Measurements from ENCODE around the gene XRCC1.
A peak's percentile ranks its signal among the peaks of the same experiment; 100 is the strongest.
"Not testable (repeated sequence)": the region's sequence is repeated elsewhere in the genome, so short reads cannot be mapped to it uniquely, and the experiment has no call there.

The XRCC1 gene

DNA sequence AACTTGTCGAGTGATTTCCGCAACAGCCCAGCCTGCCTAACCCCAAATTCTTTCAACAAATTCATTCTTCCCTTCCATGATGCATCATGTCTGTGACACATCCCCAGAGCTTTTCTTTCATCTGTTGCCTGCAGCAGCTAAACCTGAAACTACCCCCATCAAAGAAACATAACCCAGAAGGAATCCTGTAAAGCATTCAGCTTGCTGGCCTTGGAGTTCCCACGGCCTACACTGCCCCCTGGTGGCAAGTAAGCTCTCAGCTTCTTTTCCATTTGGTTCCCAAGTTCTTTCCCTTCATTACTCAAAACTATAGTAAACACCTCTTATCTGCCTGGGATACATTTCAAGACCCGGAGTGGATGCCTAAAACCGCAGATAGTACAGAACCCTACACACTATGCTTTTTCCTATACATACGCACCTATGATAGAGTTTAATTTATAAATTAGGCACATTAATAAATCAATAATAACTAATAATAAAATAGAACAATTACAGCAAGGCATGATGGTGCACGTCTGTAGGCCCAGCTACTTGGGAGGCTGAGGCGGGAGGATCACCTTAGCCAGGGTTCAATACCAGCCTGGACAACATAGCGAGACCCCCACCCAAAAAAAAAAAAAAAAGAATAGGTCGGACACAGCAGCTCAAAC, 55.8 kb downstream of the XRCC1 start:
- H3K27ac ChIP-seq (ENCODE audit: low read length): no peak overlapping the region
- no peaks in the 10 kb centered on the region for H3F3A ChIP-seq (ENCODE audit: insufficient read depth, low read length)
- H3K4me3 ChIP-seq (ENCODE audit: low read length): no peak overlapping the region
- H2AFZ ChIP-seq (ENCODE audit: low read length): no peak overlapping the region
- H4K20me1 ChIP-seq (ENCODE audit: insufficient read depth, low read length): no peaks in the 10 kb centered on the region
- no peaks in the 10 kb centered on the region for H3K9me2 ChIP-seq (replicated peaks; ENCODE audit: insufficient read depth, low read length)
- no peaks in the 10 kb centered on the region for H3K79me2 ChIP-seq (ENCODE audit: low read length)
- peak; percentile 94 for TF ChIP-seq CTCF (IDR thresholded peaks at IDR 0.05; ENCODE audit: low read length)
- no peak for TF ChIP-seq EZH2 (optimal IDR thresholded peaks at IDR 0.05; ENCODE audit: low read depth, low read length)
- no peaks in the 10 kb centered on the region for H3K9me3 ChIP-seq (replicated peaks; ENCODE audit: insufficient read depth, low read length)
- peak; percentile 72 for DNase-seq
- H3K4me1 ChIP-seq (ENCODE audit: low read length): no peaks in the 10 kb centered on the region
- no peaks in the 10 kb centered on the region for H3K27me3 ChIP-seq (replicated peaks; ENCODE audit: insufficient read depth, low read length)
- H3K36me3 ChIP-seq (replicated peaks; ENCODE audit: insufficient read depth, low read length): no peaks in the 10 kb centered on the region
- H3K9ac ChIP-seq (ENCODE audit: low read length): no peak overlapping the region
- no peak overlapping the region for H3K4me2 ChIP-seq (ENCODE audit: low read depth, low read length)

GRCh38 chr19:43518051-43518450, 57.3 kb downstream of the XRCC1 start:
- Histone ChIP-seq H3K4me1 (ENCODE audit: low read length) (no peaks in the 10 kb centered on the region), H3F3A (ENCODE audit: insufficient read depth, low read length) (no peaks in the 10 kb centered on the region), H3K4me3 (ENCODE audit: low read length) (no peak overlapping the region), H4K20me1 (ENCODE audit: insufficient read depth, low read length) (no peaks in the 10 kb centered on the region), H3K9me3 (replicated peaks; ENCODE audit: insufficient read depth, low read length) (no peaks in the 10 kb centered on the region), H3K9ac (ENCODE audit: low read length) (no peak overlapping the region), H3K27ac (ENCODE audit: low read length) (no peak overlapping the region), H3K79me2 (ENCODE audit: low read length) (no peaks in the 10 kb centered on the region), H3K27me3 (replicated peaks; ENCODE audit: insufficient read depth, low read length) (no peaks in the 10 kb centered on the region), H3K9me2 (replicated peaks; ENCODE audit: insufficient read depth, low read length) (no peaks in the 10 kb centered on the region), H3K4me2 (ENCODE audit: low read depth, low read length) (no peak overlapping the region), H3K36me3 (replicated peaks; ENCODE audit: insufficient read depth, low read length) (no peaks in the 10 kb centered on the region), H2AFZ (ENCODE audit: low read length) (no peak overlapping the region)
- no peak for TF ChIP-seq CTCF (IDR thresholded peaks at IDR 0.05; ENCODE audit: low read length)
- TF ChIP-seq EZH2 (optimal IDR thresholded peaks at IDR 0.05; ENCODE audit: low read depth, low read length): no peak
- TF ChIP-seq EZH2phosphoT487 (IDR thresholded peaks at IDR 0.05; ENCODE audit: low read length): no peak
- DNase-seq: no peak

DNA sequence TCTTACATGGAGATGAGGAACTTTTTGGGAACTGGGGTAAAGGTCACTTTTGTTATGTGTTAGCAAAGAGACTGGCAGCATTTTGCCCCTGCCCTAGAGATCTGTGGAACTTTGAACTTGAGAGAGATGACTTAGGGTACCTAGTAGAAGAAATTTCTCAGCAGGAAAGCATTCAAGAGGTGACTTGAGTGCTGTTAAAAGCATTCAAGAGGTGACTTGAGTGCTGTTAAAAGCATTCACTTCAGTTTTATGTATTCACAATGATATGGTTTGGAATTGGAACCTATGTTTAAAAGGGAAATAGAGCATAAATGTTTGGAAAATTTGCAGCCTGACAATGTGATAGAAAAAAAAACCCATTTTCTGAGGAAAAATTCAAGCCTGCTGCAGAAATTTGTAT, 62.9 kb downstream of the XRCC1 start:
- not testable (repeated sequence) for H3K79me2 ChIP-seq (ENCODE audit: low read length); H3K4me3 ChIP-seq (ENCODE audit: low read length); H3K4me1 ChIP-seq (ENCODE audit: low read length); H3K27ac ChIP-seq (ENCODE audit: low read length); H3K36me3 ChIP-seq (replicated peaks; ENCODE audit: insufficient read depth, low read length); H3K9ac ChIP-seq (ENCODE audit: low read length); H3K9me2 ChIP-seq (replicated peaks; ENCODE audit: insufficient read depth, low read length); H2AFZ ChIP-seq (ENCODE audit: low read length); H3K4me2 ChIP-seq (ENCODE audit: low read depth, low read length); H4K20me1 ChIP-seq (ENCODE audit: insufficient read depth, low read length); H3F3A ChIP-seq (ENCODE audit: insufficient read depth, low read length); H3K27me3 ChIP-seq (replicated peaks; ENCODE audit: insufficient read depth, low read length); DNase-seq; H3K9me3 ChIP-seq (replicated peaks; ENCODE audit: insufficient read depth, low read length)

DNA sequence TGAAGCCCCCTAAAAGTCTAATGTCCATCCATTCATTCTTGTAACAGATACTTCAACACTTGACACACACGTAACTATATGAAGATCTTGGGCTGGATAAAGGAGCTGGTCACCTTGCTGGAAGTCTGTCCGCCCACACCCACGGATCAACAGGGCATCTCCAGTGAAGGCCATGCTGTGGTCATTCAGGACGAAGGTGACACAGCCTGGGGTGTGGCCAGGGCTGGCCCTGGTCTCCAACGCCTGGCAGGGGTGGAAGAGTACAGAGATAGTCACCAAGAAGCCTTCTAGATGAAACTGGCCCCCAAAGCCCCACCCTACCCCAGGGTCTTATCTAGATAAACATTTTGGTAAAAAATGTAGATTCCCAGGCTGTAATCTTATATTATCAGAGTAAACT, 64.0 kb downstream of the XRCC1 start:
- Histone ChIP-seq H3K9ac (ENCODE audit: low read length) (no peak overlapping the region), H3K79me2 (ENCODE audit: low read length) (no peaks in the 10 kb centered on the region), H3K27me3 (replicated peaks; ENCODE audit: insufficient read depth, low read length) (no peaks in the 10 kb centered on the region), H3K4me1 (ENCODE audit: low read length) (no peaks in the 10 kb centered on the region), H3K27ac (ENCODE audit: low read length) (no peak overlapping the region), H3K4me2 (ENCODE audit: low read depth, low read length) (no peak overlapping the region), H3K4me3 (ENCODE audit: low read length) (no peak overlapping the region), H2AFZ (ENCODE audit: low read length) (no peak overlapping the region), H3K9me2 (replicated peaks; ENCODE audit: insufficient read depth, low read length) (no peaks in the 10 kb centered on the region), H4K20me1 (ENCODE audit: insufficient read depth, low read length) (no peaks in the 10 kb centered on the region), H3K36me3 (replicated peaks; ENCODE audit: insufficient read depth, low read length) (no peaks in the 10 kb centered on the region), H3K9me3 (replicated peaks; ENCODE audit: insufficient read depth, low read length) (no peaks in the 10 kb centered on the region), H3F3A (ENCODE audit: insufficient read depth, low read length) (no peaks in the 10 kb centered on the region)
- TF ChIP-seq CTCF (IDR thresholded peaks at IDR 0.05; ENCODE audit: low read length) (no peak), EZH2phosphoT487 (IDR thresholded peaks at IDR 0.05; ENCODE audit: low read length) (no peak), EZH2 (optimal IDR thresholded peaks at IDR 0.05; ENCODE audit: low read depth, low read length) (no peak)
- no peak for DNase-seq
